Erythroblast (primary cell): Measurements from ENCODE around the gene CSNK1D.
A peak's percentile ranks its signal among the peaks of the same experiment; 100 is the strongest.

Experiments used
- DNase-seq, 2 experiments: peaks; one replicate each; lab custom pipeline; 2025; lab: John Stamatoyannopoulos, UW
- GATA1 ChIP-seq: IDR thresholded peaks from 2 replicates; pipeline ENCODE4 v1.6.1; 2011; ENCODE audit warnings: low read depth, mild to moderate bottlenecking, control low read depth, low read length, moderate library complexity
- POLR2A ChIP-seq: IDR thresholded peaks from 2 replicates; pipeline ENCODE4 v1.6.1; 2011; ENCODE audit warnings: mild to moderate bottlenecking, low read length

CSNK1D gene

GRCh38 chr17:82228278-82228841, 45.1 kb downstream of the CSNK1D start:
- DNase-seq = peak; percentile 43 to 46
- TF ChIP-seq GATA1 = no peak
- peak; percentile 31 for TF ChIP-seq POLR2A

- no peak for DNase-seq
- TF ChIP-seq GATA1 (no peak), POLR2A (no peak)
These were observed 45.7 kb downstream of the CSNK1D start for GRCh38 chr17:82227629-82228277.

GRCh38 chr17:82226809-82227628, 46.5 kb downstream of the CSNK1D start:
- no peak for DNase-seq
- no peak for TF ChIP-seq POLR2A
- TF ChIP-seq GATA1 = no peak

GRCh38 chr17:82226146-82226808, 47.2 kb downstream of the CSNK1D start:
- no peak for DNase-seq
- TF ChIP-seq GATA1 = no peak
- TF ChIP-seq POLR2A = no peak

GRCh38 chr17:82225368-82226029, 48.0 kb downstream of the CSNK1D start:
- TF ChIP-seq POLR2A = no peak
- TF ChIP-seq GATA1 = no peak
- no peak for DNase-seq

GRCh38 chr17:82224666-82225065, 48.8 kb downstream of the CSNK1D start:
- peak in 1 of 2 experiments; percentile 25 for DNase-seq
- no peak for TF ChIP-seq GATA1
- TF ChIP-seq POLR2A = no peak

GRCh38 chr17:82223517-82223916, 50.0 kb downstream of the CSNK1D start:
- TF ChIP-seq POLR2A = no peak
- no peak for TF ChIP-seq GATA1
- no peak for DNase-seq

GRCh38 chr17:82222816-82223215, 50.7 kb downstream of the CSNK1D start:
- TF ChIP-seq GATA1 (no peak), POLR2A (no peak)
- no peak for DNase-seq

- DNase-seq = no peak
- TF ChIP-seq GATA1 = no peak
- no peak for TF ChIP-seq POLR2A
These were observed 52.1 kb downstream of the CSNK1D start for GRCh38 chr17:82221341-82221902.

- no peak for DNase-seq
- TF ChIP-seq GATA1 (no peak), POLR2A (no peak)
These were observed 53.5 kb downstream of the CSNK1D start for GRCh38 chr17:82219753-82220709.

GRCh38 chr17:82219083-82219482, 54.4 kb downstream of the CSNK1D start:
- no peak for TF ChIP-seq GATA1
- TF ChIP-seq POLR2A = no peak
- DNase-seq = no peak
